H1 (cell line): Measurements from ENCODE around the gene FCHSD1.
A peak's percentile ranks its signal among the peaks of the same experiment; 100 is the strongest.

Source experiments
- CTCF ChIP-seq, 3 experiments: IDR thresholded peaks; 1 replicate in 2 of 3; 2 replicates in 1 of 3; pipeline versions ENCODE4 v1.5.1 to v1.6.1; 2011; ENCODE audit warnings: low read length in 3 of 3, mild to moderate bottlenecking in 3 of 3, inconsistent platforms in 2 of 3, low read depth in 1 of 3, moderate library complexity in 1 of 3; ENCODE audit not compliant: insufficient read depth in 1 of 3; ENCODE audit errors: control extremely low read depth in 1 of 3
- EP300 ChIP-seq, 2 experiments: IDR thresholded peaks; 1 replicate in 1 of 2; 2 replicates in 1 of 2; pipeline ENCODE4 v1.6.1; 2011 to 2012; ENCODE audit warnings: low read depth in 2 of 2, low read length in 2 of 2, mild to moderate bottlenecking in 2 of 2, borderline replicate concordance in 1 of 2, inconsistent platforms in 1 of 2, moderate library complexity in 1 of 2
- JUND ChIP-seq: IDR thresholded peaks from 2 replicates; pipeline ENCODE4 v1.6.1; 2011; ENCODE audit warnings: mild to moderate bottlenecking, improper control_type of control experiment, low read length
- MAFK ChIP-seq: IDR thresholded peaks from 2 replicates; pipeline ENCODE4 v1.6.1; 2012; ENCODE audit warnings: low read depth, mild to moderate bottlenecking, improper control_type of control experiment, low read length
- POLR2A ChIP-seq, 2 experiments: IDR thresholded peaks; 1 replicate in 1 of 2; 2 replicates in 1 of 2; pipeline ENCODE4 v1.6.1; 2011; ENCODE audit warnings: low read depth in 2 of 2, low read length in 2 of 2, mild to moderate bottlenecking in 2 of 2; ENCODE audit errors: control extremely low read depth in 1 of 2
- RAD21 ChIP-seq, 2 experiments: IDR thresholded peaks in 1 of 2; conservative IDR thresholded peaks in 1 of 2; 2 replicates each; pipeline ENCODE4 v1.6.1; 2011; ENCODE audit warnings: low read depth in 2 of 2, low read length in 2 of 2, improper control_type of control experiment in 1 of 2, inconsistent platforms in 1 of 2, mild to moderate bottlenecking in 1 of 2, moderate library complexity in 1 of 2
- RFX5 ChIP-seq: IDR thresholded peaks from 2 replicates; pipeline ENCODE4 v1.6.1; 2011; ENCODE audit warnings: low read depth, low read length, improper control_type of control experiment, borderline replicate concordance
- TAF1 ChIP-seq: IDR thresholded peaks from 2 replicates; pipeline ENCODE4 v1.6.1; 2011; ENCODE audit warnings: mild to moderate bottlenecking, low read depth, low read length
- USF2 ChIP-seq: IDR thresholded peaks from 2 replicates; pipeline ENCODE4 v1.6.1; 2011; ENCODE audit warnings: low read length, improper control_type of control experiment

GRCh38 chr5:141618804-141619554 is 32.2 kb downstream of the FCHSD1 start, which contains the start of gene DIAPH1:
- peak in 1 of 2 experiments; percentile 74; a peak in 1 of 3 replicates for TF ChIP-seq POLR2A (IDR thresholded peaks at IDR 0.05; ENCODE audit: control extremely low read depth in 1 of 2, low read depth in 2 of 2, low read length in 2 of 2)
- peak; percentile 64; the same call in 1 of the 2 replicates for TF ChIP-seq USF2
- peak; percentile 63 to 74 for TF ChIP-seq RAD21 (IDR thresholded peaks at IDR 0.05 in 1 of 2, conservative IDR thresholded peaks at IDR 0.05 in 1 of 2; ENCODE audit: low read depth in 2 of 2, low read length in 2 of 2)
- TF ChIP-seq CTCF (IDR thresholded peaks at IDR 0.05; ENCODE audit: control extremely low read depth in 1 of 3, insufficient read depth in 1 of 3, low read depth in 1 of 3, low read length in 3 of 3) = peak; percentile 83 to 97 (median 87)
- peak in 1 of 2 experiments; percentile 99; a peak in 2 of 3 replicates for TF ChIP-seq EP300 (IDR thresholded peaks at IDR 0.05; ENCODE audit: borderline replicate concordance in 1 of 2, low read depth in 2 of 2, low read length in 2 of 2)
- TF ChIP-seq TAF1 = peak; percentile 84
- TF ChIP-seq JUND = peak; percentile 88
- TF ChIP-seq MAFK = no peak
- TF ChIP-seq RFX5 = no peak
